GM18511 (cell line): ENCODE measurements around the gene RPL26.

Experiments used
- ATAC-seq: cut with Tn5 transposase; IDR thresholded peaks from one replicate; pipeline ENCODE4 v1.9.1; 2021; ENCODE audit warnings: mild to moderate bottlenecking, moderate library complexity; ENCODE audit not compliant: unreplicated experiment

The RPL26 gene

DNA sequence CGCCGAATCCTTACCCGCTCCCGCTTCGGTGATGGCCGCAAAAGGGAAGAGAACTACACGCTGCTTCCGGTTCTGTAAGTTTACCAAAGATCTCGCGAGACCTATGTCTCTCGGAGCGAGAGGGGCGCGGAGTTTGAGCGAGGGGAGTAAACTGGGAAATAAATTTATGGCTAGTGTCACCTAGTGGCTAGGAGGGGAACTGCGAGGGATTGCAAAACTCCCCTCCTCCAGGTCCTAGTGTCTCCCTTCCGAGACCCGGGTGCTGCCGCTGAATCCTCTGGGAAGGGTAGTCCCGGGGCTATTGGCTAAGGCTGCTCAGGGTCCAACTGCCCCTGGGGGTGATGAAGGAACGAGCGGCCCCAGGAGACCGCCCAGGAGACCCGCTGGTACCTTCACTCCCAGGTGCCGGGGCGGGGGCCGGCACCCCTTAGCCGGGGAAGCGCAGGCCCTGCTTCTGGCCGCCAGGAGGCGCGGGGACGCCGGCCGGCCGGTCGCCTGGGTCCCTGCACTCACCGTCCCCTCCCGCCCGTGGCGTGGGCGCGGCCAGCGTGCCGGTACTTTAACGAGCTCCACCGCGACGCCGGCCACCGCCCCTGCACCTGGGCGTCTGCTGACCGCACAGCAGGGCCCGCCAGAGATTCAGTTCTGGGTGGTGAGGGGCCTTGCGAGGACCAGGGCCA is at the start of gene RPL26:
Gene RPL26 (minus strand): TSS at position 51 of the 680 bp plus-strand sequence. CDS start 883 bp downstream, outside the sequence.
- ATAC-seq: peak; percentile 87

DNA sequence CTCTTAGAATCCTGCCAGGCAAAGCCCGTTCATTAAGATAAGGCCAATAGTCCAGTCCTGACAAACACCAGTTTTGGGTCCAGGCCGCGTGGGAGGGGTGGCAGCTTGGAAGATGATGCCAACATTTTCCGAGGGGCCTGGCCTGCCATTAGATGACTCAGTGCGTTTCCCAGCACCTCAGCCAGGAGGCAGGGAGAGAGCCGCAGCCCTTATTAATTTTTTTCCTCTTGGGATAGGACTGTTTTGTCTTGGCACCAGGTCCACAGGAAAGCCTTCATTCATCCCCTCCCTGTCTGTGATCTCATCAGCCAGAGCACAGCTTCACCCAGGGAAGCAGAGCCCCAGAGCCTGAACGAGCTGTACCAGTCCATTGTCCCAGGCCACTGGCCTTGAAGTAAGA is 48.0 kb upstream of the RPL26 start:
- no peak for ATAC-seq

DNA sequence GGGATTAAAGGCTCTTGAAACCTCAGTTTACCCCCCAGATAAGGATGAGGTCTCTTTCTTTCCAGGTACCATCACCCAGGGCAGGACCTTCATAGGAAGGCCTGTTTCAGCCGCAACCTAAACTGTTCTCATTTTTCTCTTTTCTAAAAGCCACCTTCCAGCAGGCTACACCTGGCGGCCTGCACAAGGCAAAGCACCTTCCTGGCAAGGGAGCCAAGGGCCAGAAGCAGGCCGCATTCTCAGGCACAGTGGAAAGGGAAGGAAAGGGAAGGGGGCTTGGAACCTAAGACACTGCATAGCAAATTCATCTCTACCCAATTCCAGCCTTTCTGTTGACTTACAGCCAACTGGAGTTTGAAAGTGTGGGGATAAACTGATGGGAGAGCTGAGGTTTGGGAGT is 43.8 kb upstream of the RPL26 start:
- no peak for ATAC-seq

DNA sequence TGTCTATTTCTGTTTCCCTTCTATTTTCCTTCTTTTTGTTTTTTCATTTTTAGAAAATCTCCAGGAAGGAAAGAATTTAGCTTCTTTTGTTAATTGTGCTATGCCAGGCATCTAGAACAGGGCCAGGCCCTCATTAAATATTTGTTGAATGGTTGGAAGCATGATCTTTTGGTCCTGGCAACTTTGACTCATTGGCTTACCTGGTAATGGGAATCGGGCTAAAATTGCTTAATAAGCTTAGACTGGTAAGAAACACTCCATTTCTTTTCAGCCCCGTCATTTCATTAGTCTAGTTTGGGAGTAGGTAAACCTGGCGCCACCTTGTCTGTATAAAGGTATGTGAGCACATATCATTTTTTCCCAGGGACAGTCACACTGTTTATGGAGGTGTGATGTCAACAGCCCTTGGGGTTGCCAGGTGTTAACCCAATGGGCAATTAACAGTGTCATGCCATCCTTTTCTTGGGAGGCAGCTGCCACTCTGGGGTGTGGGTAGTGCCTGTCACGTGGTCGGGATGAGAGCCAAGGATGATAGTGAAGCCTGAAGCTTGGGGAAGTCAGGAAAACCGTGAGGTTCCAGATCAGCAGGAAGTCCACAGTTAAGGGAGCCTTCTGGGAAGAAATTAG is 43.2 kb upstream of the RPL26 start:
- ATAC-seq: no peak

DNA sequence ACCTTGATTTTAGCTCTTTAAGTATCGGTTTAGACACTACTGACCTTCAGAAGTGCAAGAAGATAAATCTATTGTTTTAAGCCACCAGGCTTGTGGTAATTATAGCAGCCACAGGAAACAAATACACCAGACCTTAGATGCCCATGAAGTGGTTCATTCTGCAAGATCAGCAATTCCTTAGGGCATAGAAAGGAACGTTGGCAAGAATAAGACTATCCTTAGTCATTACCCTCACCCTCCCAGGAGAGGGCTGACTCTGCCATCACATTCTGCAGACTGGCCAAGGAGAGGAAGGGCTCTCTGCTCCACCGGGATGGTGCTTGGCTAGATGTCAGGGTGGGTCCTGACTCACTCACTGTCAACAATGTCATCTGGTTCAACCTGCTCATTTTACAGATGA is 38.6 kb upstream of the RPL26 start:
- ATAC-seq: no peak

DNA sequence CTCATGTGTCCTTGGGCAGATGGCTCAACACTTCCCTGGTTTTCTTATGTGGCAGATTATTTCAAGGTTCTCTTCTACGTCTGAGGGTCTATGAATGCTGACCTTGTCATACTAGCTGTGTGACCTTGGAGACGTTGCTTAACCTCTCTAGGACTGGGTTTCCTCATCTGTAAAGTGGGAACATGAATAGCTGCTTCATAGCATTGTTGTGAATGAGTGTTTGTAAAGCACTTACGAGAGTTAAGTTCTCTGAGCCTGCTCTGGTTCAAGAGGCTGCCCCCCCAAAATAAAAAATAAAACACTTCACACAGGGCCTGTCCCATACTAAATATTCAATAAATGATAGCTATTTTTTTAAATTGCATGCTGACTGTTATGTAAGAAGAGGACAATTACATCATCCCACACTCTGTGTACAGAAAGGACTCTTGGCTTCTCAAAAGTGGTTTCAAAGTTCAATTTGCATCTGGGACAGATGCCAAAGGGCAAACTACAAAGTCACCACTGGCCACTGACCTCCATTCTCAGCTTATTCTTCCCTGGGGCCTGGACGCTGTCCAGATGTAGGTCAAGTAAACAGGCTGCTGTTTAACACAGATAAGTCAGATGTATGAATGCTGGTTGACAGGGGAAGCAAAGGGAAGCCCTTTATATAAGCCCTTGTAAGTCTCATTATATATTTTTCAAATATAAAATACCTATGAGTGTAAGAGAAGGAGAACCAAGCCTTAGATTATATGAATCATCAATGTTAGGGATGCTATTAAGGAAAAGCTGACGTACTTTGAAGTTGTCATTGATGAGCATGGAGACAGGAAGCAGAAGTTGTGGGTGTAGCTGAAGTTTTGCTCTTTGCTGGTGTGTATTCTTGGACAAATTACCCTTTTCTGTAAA is 37.3 kb upstream of the RPL26 start:
- ATAC-seq: no peak

DNA sequence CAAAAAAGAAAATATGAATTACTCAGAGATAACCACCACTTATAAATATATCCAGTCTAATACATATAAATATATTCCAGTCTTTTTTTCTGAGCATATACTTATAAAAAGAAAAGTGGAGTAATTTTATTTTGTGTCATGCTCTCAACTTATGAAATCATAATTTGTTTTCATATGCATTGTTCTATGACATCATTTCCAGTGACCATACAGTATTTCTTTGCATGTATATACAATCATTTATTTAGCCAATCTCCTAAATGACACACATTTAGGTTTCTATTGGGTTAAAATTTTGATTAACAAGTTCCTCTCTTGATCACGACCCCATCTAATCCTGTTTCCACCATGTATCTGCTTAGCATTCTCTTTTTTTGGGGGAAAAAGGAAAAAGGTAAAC is 36.3 kb upstream of the RPL26 start:
- no peak for ATAC-seq

DNA sequence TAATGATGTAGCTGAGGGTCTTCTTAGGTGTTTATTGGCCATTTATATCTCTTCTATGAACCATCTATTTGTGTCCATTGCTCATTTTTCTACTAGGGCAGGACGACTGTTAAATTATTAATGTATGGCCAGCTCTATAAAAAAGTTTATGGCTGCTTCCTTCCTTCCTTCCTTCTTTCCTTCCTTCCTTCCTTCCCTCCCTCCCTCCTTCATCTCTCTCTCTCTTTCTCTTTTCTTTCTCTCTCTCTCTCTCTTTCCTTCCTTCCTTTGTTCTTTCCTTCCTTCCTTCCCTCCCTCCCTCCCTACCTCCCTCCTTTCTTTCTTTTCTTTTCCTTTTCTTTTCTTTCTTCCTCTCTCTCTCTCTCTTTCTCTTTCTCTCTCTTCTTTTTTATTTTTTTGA is 35.5 kb upstream of the RPL26 start:
- no peak for ATAC-seq

DNA sequence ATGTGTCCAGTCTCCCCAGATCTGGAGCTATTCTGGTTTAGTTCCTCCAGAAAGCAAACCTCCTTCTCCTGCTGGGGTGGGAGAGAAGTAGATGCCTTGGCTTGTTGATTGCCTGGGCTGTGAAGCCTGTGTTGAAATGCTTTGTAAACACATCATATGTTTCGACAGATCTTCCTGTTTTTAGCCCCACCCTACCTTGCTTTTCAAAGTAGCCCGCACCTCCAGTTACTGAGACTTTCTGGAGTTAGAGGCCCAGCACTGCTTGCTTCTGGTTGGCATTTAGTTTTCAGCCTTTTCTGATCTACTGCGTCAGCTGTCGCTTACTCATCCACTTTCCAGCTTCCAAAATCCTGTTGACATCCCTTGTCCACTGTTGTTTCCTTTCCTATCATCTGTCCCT is 34.8 kb upstream of the RPL26 start:
- no peak for ATAC-seq

DNA sequence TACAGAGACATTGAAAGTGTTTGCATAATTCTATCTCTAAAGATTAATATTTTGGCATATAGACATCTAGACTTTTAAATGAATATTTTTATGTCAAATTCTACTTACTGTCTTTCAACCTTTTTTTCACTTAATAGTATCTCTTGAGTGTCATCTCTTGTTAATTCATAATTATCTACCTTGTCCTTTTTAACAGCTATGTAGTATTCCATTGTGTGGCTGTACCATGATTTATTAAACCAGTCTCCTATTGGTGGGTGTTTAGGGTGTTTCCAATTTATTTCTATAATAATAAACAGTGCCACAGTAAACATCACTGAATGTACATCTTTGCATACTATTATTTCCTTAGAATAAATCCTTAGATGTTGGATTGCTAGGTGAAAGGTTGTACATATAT is 30.9 kb upstream of the RPL26 start:
- ATAC-seq: no peak

DNA sequence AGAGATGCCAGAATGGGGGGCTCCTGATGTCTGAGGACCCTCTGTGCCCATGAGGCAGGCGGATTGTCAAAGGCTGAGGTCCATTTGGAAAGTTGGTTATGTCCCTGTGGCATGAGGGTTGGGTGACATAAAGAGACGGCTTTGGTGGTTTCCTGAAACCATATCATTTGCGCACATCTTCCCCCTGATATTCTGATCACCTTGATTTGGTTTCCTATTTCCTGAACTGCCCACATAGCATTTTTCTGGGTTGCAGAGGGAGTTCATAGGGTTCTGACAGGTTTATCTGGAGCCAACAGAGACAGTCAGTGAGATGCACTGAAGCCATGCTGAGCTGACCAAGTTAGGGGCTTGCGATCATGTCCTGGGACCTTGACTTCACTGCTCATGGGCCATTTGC is 30.3 kb upstream of the RPL26 start:
- ATAC-seq: no peak

DNA sequence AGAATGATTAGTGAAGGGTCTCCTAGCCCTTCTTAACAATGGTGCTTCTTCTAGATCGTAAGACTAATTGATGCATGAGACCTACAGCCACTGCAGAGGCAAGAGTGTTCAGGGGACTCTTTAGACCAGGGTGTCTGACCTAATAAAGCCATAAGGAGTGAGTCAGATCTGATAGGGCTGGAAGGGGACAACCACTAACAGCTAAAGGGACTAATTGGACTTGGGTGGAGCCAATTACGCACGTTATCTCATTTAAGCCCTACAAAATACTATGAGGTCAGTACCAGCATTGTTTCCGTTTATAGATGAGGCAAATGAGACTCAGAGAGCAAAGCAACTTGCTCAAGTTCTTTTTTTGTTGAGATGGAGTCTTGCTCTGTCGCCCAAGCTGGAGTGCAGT is 29.1 kb upstream of the RPL26 start:
- no peak for ATAC-seq

DNA sequence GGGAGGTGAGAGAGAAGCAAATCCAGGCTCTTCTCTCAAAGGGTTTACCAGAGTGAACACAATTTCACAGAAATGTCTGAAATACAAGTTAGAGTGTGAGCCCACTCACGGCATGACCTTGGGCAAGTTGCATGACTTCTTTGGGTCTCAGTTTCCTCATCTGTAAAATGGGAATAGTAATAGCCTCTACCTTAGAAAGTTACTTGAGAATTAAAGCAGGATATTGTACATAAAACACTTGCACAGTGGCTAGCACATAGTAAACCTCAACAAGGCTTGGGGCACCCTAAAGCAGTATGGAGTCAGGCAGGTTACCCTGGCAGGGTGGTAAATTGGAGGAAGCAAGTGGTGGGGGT is 27.9 kb upstream of the RPL26 start:
- ATAC-seq: no peak

DNA sequence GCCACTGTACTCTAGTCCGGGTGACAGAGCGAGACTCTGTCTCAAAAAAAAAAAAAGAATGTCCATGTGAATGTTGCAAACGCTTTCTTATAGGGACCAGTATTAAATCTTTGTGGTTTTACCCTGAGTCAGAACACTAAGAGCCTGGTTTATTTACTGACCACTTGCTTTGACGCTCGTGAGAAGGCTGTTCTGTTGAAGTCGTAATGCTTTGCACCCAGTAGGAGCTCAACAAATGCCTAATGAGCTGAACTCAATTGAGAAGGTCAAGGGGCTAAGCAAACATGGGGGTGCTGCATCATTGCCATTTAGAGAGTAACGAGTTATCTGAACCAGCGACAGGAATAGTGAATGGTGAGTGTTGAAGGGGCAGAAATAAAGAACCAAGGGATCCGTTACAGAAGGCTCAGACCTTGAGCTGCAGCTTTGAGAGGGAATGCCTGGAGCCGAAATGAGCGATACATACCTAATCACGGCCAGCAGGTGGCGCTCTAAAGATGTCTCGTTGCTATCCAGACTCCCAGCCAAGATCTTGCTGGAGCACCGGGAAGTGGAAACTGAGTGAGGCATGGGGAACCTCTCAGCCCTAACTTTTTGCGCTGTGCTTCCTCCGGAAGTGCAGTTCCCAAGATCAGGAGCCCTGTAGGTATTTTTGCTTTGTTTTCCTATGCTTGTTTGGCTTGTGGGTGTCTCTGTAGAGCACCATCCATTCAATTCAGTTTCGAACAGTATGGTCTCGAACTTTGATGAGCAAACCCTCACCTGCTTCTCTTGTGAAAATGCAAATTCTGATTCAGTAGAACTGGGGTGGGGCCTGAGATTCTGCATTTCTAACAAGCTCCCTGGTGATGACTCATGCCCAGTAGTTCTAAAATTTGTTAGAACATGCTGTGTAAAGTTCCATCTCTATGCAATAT is 27.2 kb upstream of the RPL26 start:
- ATAC-seq: no peak

DNA sequence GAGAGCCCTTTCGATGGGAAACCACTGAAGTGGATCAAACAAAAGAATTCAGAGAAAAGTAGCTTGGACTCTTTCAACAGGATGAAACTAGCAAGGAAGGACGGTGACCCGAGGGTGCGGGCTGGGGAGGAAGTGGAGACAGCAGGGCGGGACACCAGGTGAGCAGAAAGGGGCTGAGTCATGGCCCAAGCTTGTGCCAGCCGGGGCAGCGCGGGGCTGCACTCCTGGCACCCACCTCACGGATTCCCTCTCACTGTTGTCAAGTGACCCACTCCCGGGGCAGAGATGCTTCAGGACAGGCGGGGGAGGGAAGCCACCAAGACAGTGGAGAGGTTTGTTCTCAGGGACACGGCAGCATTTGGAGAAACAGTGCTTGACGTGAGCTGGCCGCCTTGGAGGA is 25.4 kb upstream of the RPL26 start:
- ATAC-seq: no peak

DNA sequence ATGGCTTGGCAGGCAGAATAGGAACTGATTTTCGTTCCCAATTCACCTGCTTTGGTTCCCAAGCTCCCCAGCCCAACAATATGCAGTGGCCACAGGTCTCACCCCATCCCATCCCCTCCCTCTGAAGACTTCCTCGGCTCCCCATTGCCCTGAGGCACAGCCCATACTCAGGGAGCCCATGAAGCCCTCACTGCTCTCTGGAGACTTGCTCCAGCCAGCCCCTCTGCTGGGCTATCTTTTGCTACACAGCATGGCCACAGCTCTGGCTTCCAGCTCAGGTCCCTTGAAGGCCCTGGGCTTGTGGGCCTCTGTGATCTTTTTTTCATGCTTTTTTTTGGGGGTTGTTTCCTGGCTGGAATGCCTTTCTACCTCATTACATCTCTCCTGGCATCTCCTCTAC is 23.2 kb upstream of the RPL26 start:
- no peak for ATAC-seq

DNA sequence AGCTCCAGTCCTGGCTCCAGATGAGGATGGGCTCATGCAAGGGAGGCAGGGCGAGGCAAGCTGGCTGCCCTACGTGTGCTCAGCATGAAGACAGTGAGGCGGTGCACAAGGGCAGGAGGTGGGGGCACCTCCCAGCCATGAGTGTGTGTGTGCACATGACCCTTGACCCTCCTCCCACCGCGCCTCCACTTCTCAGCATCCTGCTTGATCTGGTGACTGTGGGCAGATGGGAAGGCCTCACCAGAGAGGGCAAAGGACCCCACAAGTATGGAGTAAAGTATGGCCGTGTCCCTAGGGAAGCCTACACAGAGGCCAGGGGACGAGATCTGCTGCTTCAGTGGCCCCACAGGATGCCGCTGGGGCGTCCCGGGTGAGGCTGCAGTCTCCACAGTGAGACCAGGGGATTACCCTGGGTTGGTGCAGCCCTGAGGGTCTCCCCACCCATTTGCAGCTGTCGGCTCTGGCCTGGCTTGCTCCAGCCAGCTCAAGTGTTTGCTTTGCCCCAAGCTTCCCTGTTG is 22.6 kb upstream of the RPL26 start:
- no peak for ATAC-seq

DNA sequence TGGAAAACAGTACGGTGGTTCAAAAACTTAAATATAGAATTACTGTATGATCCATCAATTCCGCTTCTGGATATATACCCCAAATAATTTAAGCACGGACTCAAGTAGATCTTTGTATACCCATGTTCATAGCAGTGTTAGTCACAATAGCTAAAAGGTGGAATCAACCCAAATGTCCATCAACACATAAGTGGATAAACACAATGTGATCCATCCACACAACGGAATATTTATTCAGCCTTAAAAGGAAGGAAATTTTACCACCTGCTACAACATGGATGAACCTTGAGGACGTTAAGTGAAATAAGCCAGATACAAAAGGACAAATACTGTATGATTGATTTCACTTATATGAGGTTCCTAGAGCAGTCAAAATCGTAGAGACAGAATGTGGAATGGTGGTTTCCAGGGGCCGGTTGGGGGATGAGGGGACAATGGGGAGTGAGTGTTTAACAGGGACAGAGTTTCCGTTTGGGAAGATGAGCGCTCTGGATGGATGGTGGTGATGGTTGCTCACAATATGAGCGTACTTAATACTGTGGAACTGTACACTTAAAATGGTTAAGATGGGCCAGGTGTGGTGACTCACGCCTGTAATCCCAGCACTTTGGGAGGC is 20.0 kb upstream of the RPL26 start:
- no peak for ATAC-seq

DNA sequence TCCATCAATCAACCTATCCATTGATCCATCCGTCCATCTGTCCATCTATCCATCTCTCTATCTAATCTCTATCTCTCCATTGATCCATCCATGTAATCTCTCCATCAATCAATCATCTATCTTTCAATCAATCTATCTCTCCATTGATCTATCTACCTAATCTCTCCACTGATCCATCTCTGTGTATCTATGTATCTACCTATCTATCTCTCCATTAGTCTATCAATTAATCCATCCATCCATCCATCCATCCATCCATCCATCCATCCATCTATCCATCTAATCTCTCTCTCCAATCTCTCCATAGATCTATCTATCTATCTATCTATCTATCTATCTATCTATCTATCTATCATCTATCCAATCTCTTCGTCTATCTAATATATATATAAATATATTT is 18.1 kb upstream of the RPL26 start:
- ATAC-seq: no peak

DNA sequence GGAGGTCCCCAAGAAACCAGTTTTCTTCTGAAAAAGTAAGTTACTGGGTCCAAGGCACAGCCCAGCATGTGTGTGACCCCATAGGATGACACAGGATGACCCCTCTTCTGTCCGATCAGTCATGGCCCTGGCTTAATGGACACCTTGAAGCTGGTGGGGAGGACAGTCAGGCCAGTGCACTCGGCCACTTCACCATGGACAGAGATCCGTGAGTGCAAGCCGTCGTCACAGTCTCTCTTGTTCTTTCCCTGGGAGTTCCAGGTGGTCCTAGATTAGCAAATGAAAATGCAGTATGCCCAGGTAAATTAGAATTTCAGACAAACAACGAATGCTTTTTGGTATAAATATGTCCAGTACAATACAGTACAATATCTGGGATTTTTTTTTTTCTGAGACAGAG is 16.0 kb upstream of the RPL26 start:
- no peak for ATAC-seq
